HFF-Myc (cell line): ENCODE data around the gene STK35.

Experiments used
- DNase-seq: peaks from one replicate; pipeline ENCODE4 v3.0.0-alpha.2; 2011; ENCODE audit warnings: low read depth; ENCODE audit errors: extremely low read depth
- H3K4me3 ChIP-seq: replicated peaks from 2 replicates; pipeline ENCODE4 v1.5.1; 2011; ENCODE audit warnings: low read depth, mild to moderate bottlenecking, control low read depth, low read length
- TF ChIP-seq, protein P1 (sequence below): IDR thresholded peaks from 2 replicates; pipeline ENCODE4 v1.5.1; 2012; ENCODE audit warnings: mild to moderate bottlenecking, low read depth, low read length, control low read depth; ENCODE audit errors: missing control alignments

STK35 gene

DNA sequence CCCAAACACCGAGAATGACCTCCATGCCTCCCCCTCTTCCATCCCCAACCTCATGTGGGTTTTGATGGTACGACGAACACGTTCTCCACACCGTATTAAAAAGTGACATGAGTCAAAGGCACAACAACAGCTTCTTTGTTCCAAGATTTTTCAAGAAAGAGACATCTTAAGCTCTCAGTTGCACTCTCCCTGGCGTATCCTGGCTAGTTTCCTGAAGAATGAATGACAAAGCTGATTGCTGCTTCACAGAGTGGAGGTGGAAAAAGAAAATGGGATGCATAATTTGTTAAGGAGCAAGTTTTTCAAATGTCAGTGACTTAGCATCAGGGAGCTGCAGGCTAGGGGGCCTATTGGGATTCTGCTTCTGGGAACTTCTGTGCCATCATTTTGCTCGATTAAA lies 95.5 kb downstream of the STK35 start:
- TF ChIP-seq, protein P1, sequence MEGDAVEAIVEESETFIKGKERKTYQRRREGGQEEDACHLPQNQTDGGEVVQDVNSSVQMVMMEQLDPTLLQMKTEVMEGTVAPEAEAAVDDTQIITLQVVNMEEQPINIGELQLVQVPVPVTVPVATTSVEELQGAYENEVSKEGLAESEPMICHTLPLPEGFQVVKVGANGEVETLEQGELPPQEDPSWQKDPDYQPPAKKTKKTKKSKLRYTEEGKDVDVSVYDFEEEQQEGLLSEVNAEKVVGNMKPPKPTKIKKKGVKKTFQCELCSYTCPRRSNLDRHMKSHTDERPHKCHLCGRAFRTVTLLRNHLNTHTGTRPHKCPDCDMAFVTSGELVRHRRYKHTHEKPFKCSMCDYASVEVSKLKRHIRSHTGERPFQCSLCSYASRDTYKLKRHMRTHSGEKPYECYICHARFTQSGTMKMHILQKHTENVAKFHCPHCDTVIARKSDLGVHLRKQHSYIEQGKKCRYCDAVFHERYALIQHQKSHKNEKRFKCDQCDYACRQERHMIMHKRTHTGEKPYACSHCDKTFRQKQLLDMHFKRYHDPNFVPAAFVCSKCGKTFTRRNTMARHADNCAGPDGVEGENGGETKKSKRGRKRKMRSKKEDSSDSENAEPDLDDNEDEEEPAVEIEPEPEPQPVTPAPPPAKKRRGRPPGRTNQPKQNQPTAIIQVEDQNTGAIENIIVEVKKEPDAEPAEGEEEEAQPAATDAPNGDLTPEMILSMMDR, result no peak
- DNase-seq, result no peak
- no peak overlapping the region for H3K4me3 ChIP-seq
